HepG2 (cell line): ENCODE measurements around the gene ICAM5. TPM values are rescaled to one million over a fixed set of nuclear protein-coding genes. Genes with fewer than 3 reads are reported as not detected.

Source experiments
- CBX2 ChIP-seq, 2 experiments: fragments of 200-600 bp in 1 of 2; sonication (generic); formaldehyde crosslinking in 1 of 2; IDR thresholded peaks; 2 replicates each; pipeline versions ENCODE4 v1.7.0 to v1.8.1; 2018 to 2022; ENCODE audit warnings: low read depth in 2 of 2, low read length in 1 of 2, mild to moderate bottlenecking in 1 of 2, missing genetic modification reagents in 1 of 2
- IRF1 ChIP-seq: sonication (generic); formaldehyde crosslinking; IDR thresholded peaks from 2 replicates; pipeline ENCODE4 v1.4.0; 2020; ENCODE audit warnings: low read depth, mild to moderate bottlenecking, missing genetic modification reagents
- ONECUT2 ChIP-seq: sonication (generic); formaldehyde crosslinking; IDR thresholded peaks from 2 replicates; pipeline ENCODE4 v1.4.0; 2020; ENCODE audit warnings: missing genetic modification reagents
- POGK ChIP-seq: sonication (generic); formaldehyde crosslinking; conservative IDR thresholded peaks from 2 replicates; pipeline ENCODE4 v1.8.0; 2022; ENCODE audit warnings: mild to moderate bottlenecking, moderate library complexity, missing genetic modification reagents
- RAD21 ChIP-seq: fragments of 450-650 bp; formaldehyde crosslinking; IDR thresholded peaks from 2 replicates; pipeline ENCODE4 v1.5.0; 2020; ENCODE audit warnings: mild to moderate bottlenecking
- SKI ChIP-seq: fragments of 450-650 bp; IDR thresholded peaks from one replicate; pipeline ENCODE4 v1.6.1; 2018; ENCODE audit warnings: mild to moderate bottlenecking; ENCODE audit not compliant: partially characterized antibody
- SMAD9 ChIP-seq: sonication (generic); formaldehyde crosslinking; IDR thresholded peaks from 2 replicates; pipeline ENCODE4 v1.5.1; 2020; ENCODE audit warnings: mild to moderate bottlenecking, missing genetic modification reagents
- TFDP2 ChIP-seq: sonication (generic); formaldehyde crosslinking; IDR thresholded peaks from 2 replicates; pipeline ENCODE4 v1.4.0; 2020; ENCODE audit warnings: missing genetic modification reagents
- polyA plus RNA-seq, 8 experiments: library from polyadenylated mRNA; depleted of rRNA in 3 of 8; stranded (reverse) in 7 of 8; unstranded in 1 of 8; fragments of >200 nt; fragmentation: Illumina TruSeq in 4 of 8; extraction: Trizol in 4 of 8; gene quantifications; 2 replicates each; pipeline versions ENCODE4 v1.2.1 to v1.2.3, GENCODE V29; 2011 to 2016; ENCODE audit warnings: low read depth in 4 of 8, missing spikeins in 1 of 8, mixed read lengths in 1 of 8; ENCODE audit not compliant: insufficient read depth in 1 of 8
- total RNA-seq, 5 experiments: library from RNA; depleted of rRNA; stranded (reverse); fragments of >200 nt; fragmentation: Illumina TruSeq; extraction: Trizol; gene quantifications; 2 replicates each; pipeline ENCODE4 v1.2.3, GENCODE V29; 2016; ENCODE audit warnings: low read depth in 1 of 5

The ICAM5 gene
- total and polyA plus RNA-seq, 2 of the 13 experiments (the other 11 are each of a cell fraction or from before 2014, with no cell fraction given), result 0.46 to 1.6 TPM

- TF ChIP-seq CBX2 (IDR thresholded peaks at IDR 0.05; ENCODE audit: low read depth, low read length) (no peak), CBX2 (CRISPR knock-in tag; IDR thresholded peaks at IDR 0.05; ENCODE audit: low read depth) (no peak), TFDP2 (no peak), RAD21 (CRISPR knock-in tag) (no peak), SKI (no peak), IRF1 (CRISPR knock-in tag) (no peak), POGK (CRISPR knock-in tag) (no peak), SMAD9 (CRISPR knock-in tag) (no peak), ONECUT2 (CRISPR knock-in tag) (no peak)
These were observed 43.2 kb upstream of the ICAM5 start (continued) for GRCh38 chr19:10246511-10246910.
